ENCODE results near the gene ATXN10. TPM values are rescaled to one million over a fixed set of nuclear protein-coding genes. Genes with fewer than 3 reads are reported as not detected.
"Not testable (repeated sequence)": the region's sequence is repeated elsewhere in the genome, so short reads cannot be mapped to it uniquely, and the experiment has no call there.

The ATXN10 gene
- total RNA-seq, 4 donors from 2014 or later: 35.5 to 83.3 (median 51.1) TPM

DNA sequence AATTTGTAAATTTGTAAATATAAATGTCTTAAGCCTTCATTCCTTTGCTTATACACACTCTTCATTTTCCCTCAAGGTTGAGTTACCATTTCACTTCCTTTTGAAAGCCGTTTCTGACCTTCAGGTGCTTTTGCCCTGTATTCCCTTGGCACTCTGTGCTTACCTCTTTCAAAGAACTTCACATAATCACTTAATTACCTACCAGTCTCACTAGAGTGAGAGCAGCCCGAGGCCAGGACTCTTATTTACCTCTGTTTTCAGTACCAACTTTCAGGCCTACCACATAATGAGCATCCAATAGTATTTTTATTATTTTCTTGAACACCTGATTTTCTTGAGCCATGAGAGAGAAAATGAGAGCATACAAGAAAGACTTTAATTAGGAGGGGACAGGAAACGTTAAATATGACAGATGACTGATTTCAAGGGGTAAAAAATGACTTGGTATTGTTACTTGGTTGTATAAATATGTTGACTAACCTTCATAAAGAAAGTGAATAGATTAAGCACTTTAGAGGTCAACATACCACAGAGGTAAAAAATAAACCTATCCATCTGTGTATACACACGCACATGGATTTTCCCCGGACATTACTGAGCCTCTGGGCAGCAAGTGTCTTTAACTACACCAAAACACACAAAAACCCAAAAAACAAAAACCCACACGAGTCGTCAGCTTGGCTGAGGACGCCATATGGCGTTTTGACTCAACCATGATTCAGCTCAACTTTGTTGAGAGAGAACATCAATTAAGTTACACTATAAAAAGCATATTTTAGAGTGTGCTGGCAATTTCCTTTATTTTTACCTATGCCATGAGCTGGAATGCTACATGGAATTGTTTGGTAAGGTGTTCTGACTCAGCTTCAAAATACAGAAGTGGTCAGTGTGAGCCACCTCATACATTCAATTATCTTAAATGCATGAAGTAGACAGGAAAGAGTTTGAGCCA, 7.6 kb downstream of the ATXN10 start:
- no peak for DNase-seq (ENCODE audit: low spot score in 2 of 2)
- intact Hi-C loops (cut with DNase I; ENCODE audit: low total_unique reads): no loop called here
- 90 to 91% methylated on average over 9 of the region's 9 CpGs for WGBS, 2 donors
- TF ChIP-seq, protein P1, sequence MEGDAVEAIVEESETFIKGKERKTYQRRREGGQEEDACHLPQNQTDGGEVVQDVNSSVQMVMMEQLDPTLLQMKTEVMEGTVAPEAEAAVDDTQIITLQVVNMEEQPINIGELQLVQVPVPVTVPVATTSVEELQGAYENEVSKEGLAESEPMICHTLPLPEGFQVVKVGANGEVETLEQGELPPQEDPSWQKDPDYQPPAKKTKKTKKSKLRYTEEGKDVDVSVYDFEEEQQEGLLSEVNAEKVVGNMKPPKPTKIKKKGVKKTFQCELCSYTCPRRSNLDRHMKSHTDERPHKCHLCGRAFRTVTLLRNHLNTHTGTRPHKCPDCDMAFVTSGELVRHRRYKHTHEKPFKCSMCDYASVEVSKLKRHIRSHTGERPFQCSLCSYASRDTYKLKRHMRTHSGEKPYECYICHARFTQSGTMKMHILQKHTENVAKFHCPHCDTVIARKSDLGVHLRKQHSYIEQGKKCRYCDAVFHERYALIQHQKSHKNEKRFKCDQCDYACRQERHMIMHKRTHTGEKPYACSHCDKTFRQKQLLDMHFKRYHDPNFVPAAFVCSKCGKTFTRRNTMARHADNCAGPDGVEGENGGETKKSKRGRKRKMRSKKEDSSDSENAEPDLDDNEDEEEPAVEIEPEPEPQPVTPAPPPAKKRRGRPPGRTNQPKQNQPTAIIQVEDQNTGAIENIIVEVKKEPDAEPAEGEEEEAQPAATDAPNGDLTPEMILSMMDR (IDR thresholded peaks at IDR 0.05): no peak
- TF ChIP-seq POLR2A (IDR thresholded peaks at IDR 0.05): no peak
- H3K4me3 ChIP-seq (ENCODE audit: low read depth, poor library complexity, severe bottlenecking): no peak overlapping the region

DNA sequence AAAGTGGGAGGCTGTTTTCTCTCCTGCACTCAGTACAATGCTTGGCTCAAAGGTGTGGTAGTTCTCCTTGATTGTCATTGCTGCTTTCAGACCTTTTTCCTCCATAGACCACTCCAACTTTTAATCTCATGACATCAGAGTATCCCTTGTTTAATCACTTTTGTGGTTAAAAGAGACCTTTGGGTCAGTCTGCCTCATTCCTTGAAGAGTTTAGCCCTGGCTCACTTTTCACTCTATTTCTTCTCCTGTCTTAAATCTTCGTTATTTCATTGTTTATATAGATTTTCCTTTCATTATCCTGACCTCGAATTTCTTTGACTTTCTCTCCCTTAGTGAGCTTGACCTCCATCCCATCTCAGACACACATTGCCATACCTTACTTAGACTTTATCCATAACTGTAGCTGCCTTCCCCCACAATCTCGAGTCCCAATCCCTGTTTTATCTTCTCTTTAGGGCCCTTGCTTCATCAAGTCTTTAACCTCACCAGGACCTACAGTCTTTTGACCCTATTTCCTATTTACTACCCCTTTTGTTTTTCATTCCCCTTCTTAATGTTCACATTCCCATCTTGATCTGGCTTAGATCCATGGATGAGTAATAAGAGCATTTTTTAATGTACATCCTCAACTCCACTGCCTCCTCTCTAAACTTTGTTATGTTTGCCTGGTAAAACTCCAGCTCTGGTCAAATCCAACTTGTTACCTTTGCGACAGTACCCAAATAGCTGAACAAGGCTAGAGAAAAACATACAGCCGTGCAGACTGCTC, 9.5 kb downstream of the ATXN10 start:
- DNase-seq (ENCODE audit: low spot score in 2 of 2): no peak
- 85 to 86% methylated on average over 5 of the region's 5 CpGs for WGBS, 2 donors
- no peak overlapping the region for H3K4me3 ChIP-seq (ENCODE audit: low read depth, poor library complexity, severe bottlenecking)
- TF ChIP-seq, protein P1 (IDR thresholded peaks at IDR 0.05): no peak
- TF ChIP-seq POLR2A (IDR thresholded peaks at IDR 0.05): no peak
- intact Hi-C loops (cut with DNase I; ENCODE audit: low total_unique reads): no loop called here

GRCh38 chr22:45682064-45682463, 10.4 kb downstream of the ATXN10 start:
- intact Hi-C loops (cut with DNase I; ENCODE audit: low total_unique reads): no loop called here
- DNase-seq (ENCODE audit: low spot score in 2 of 2): no peak
- H3K4me3 ChIP-seq (ENCODE audit: low read depth, poor library complexity, severe bottlenecking): no peak overlapping the region
- no peak for TF ChIP-seq POLR2A (IDR thresholded peaks at IDR 0.05)
- TF ChIP-seq, protein P1 (IDR thresholded peaks at IDR 0.05): no peak
- WGBS, 2 donors: 90% methylated on average over 4 of the region's 4 CpGs

- H3K4me3 ChIP-seq (ENCODE audit: low read depth, poor library complexity, severe bottlenecking); intact Hi-C loops (cut with DNase I; ENCODE audit: low total_unique reads); DNase-seq (ENCODE audit: low spot score in 2 of 2): not testable (repeated sequence)
- 90 to 95% methylated on average over 5 of the region's 5 CpGs for WGBS, 2 donors
Observed at GRCh38 chr22:45682773-45683172, 11.1 kb downstream of the ATXN10 start.

- H3K4me3 ChIP-seq (ENCODE audit: low read depth, poor library complexity, severe bottlenecking): no peak overlapping the region
- no peak for DNase-seq (ENCODE audit: low spot score in 2 of 2)
- WGBS, 2 donors: 83 to 88% methylated on average over 6 of the region's 6 CpGs
- intact Hi-C loops (cut with DNase I; ENCODE audit: low total_unique reads): no loop called here
- TF ChIP-seq, protein P1 (IDR thresholded peaks at IDR 0.05): no peak
- TF ChIP-seq POLR2A (IDR thresholded peaks at IDR 0.05): no peak
Observed at GRCh38 chr22:45683248-45683647, 11.6 kb downstream of the ATXN10 start.

GRCh38 chr22:45683680-45684079, 12.0 kb downstream of the ATXN10 start:
- intact Hi-C loops (cut with DNase I; ENCODE audit: low total_unique reads): no loop called here
- no peak for TF ChIP-seq POLR2A (IDR thresholded peaks at IDR 0.05)
- WGBS, 2 donors: 88 to 97% methylated on average over 2 of the region's 2 CpGs
- no peak overlapping the region for H3K4me3 ChIP-seq (ENCODE audit: low read depth, poor library complexity, severe bottlenecking)
- no peak for DNase-seq (ENCODE audit: low spot score in 2 of 2)

All from lower leg skin (tissue), 4 donors.